ENCODE results near the gene SETD7. TPM values are rescaled to one million over a fixed set of nuclear protein-coding genes. Genes with fewer than 3 reads are reported as not detected.

SETD7 gene
- total and polyA plus RNA-seq, 2 experiments from 2014 or later, result 4.8 to 20.4 TPM

DNA sequence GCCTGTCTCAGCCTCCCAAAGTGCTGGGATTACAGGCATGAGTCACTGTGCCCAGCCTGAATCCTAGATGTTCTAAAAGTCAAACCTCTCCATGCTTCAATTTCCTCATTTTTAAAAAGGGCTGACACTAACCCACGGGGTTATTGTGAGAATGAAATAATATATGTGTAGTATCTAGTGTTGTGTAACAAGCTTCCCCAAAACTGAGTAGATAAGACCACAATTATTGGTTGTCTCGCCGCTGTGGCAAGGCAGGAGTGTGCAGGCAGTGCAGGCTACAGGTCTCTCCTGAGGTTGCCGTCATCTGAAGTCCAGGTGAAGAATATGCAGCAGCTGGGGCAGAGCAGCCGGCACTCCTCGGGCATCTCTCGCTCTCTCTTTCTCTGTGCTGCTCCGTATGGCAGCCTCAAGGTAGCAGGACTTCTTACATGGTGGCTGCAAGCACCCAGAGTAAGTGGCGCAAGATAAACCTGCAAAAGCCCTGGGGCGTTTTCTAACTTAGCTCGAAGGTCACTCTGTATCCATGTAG lies 71.2 kb downstream of the SETD7 start:
- Histone ChIP-seq H3K4me1 (ENCODE audit: low read depth) (no peaks in the 10 kb centered on the region), H3K4me3 (no peak overlapping the region), H3K9me3 (ENCODE audit: low read depth) (peaks cover 4% of the 10 kb centered on the region), H3K27me3 (no peaks in the 10 kb centered on the region), H3K27ac (no peak overlapping the region), H3K36me3 (no peaks in the 10 kb centered on the region)
- no peak for DNase-seq (ENCODE audit: low read depth in 1 of 2, low spot score in 1 of 2)
- no peak for TF ChIP-seq CTCF (IDR thresholded peaks at IDR 0.05; ENCODE audit: low read depth, low read length)

GRCh38 chr4:139483000-139483399 lies 73.0 kb downstream of the SETD7 start:
- Histone ChIP-seq H3K4me1 (ENCODE audit: low read depth) (no peaks in the 10 kb centered on the region), H3K9me3 (ENCODE audit: low read depth) (peaks cover 4% of the 10 kb centered on the region), H3K27ac (no peak overlapping the region), H3K4me3 (no peak overlapping the region), H3K27me3 (no peaks in the 10 kb centered on the region), H3K36me3 (no peaks in the 10 kb centered on the region)
- TF ChIP-seq CTCF (IDR thresholded peaks at IDR 0.05; ENCODE audit: low read depth, low read length), result no peak
- DNase-seq (ENCODE audit: low read depth in 1 of 2, low spot score in 1 of 2), result no peak

DNA sequence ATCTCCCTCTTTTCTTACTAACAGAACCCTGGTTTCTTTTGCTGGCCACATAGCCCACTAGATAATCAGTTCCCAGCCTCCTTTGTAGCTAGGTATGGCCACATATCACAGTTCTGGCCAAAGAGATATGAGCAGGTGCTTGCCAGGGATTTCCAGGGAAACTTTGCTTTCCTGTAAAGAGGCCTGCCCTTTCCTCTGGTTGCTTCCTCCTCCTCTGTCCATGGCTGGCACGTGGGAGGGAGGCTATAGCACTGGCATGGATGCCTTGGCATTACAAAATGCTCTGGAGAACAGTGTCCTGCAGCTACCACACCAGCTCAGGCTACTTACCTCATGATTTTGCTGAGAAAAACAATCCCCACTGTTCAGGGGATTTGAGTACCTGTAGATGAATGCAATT lies 74.6 kb downstream of the SETD7 start:
- no peaks in the 10 kb centered on the region for H3K27me3 ChIP-seq
- no peak overlapping the region for H3K27ac ChIP-seq
- DNase-seq (ENCODE audit: low read depth in 1 of 2, low spot score in 1 of 2), result no peak

GRCh38 chr4:139476363-139476762 lies 79.7 kb downstream of the SETD7 start:
- Histone ChIP-seq H3K4me3 (no peak overlapping the region), H3K27ac (no peak overlapping the region), H3K27me3 (no peaks in the 10 kb centered on the region), H3K4me1 (ENCODE audit: low read depth) (no peaks in the 10 kb centered on the region), H3K9me3 (ENCODE audit: low read depth) (no peaks in the 10 kb centered on the region), H3K36me3 (peaks cover 11% of the 10 kb centered on the region)
- TF ChIP-seq CTCF (IDR thresholded peaks at IDR 0.05; ENCODE audit: low read depth, low read length), result no peak
- no peak for DNase-seq (ENCODE audit: low read depth in 1 of 2, low spot score in 1 of 2)

More for the DNA sequence above, 74.6 kb downstream of the SETD7 start:
- TF ChIP-seq CTCF (IDR thresholded peaks at IDR 0.05; ENCODE audit: low read depth, low read length), result no peak
- no peak overlapping the region for H3K4me3 ChIP-seq
- H3K4me1 ChIP-seq (ENCODE audit: low read depth), result no peaks in the 10 kb centered on the region
- no peaks in the 10 kb centered on the region for H3K36me3 ChIP-seq
- H3K9me3 ChIP-seq (ENCODE audit: low read depth), result peaks cover 4% of the 10 kb centered on the region

DNA sequence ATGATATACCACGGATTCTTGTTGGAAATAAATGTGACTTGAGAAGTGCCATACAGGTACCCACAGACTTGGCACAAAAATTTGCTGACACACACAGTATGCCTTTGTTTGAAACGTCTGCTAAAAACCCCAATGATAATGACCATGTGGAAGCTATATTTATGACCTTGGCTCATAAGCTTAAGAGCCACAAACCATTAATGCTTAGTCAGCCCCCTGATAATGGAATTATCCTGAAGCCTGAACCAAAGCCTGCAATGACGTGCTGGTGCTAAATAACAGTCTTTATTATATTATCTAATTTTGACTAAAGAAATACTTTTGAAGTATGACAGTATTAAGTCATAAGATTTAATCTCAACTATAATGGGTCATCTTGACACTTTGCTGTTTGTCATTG lies 83.2 kb downstream of the SETD7 start:
- Histone ChIP-seq H3K9me3 (ENCODE audit: low read depth) (no peaks in the 10 kb centered on the region), H3K4me1 (ENCODE audit: low read depth) (no peaks in the 10 kb centered on the region), H3K27me3 (no peaks in the 10 kb centered on the region), H3K36me3 (peaks cover 11% of the 10 kb centered on the region), H3K27ac (no peak overlapping the region), H3K4me3 (no peak overlapping the region)
- no peak for TF ChIP-seq CTCF (IDR thresholded peaks at IDR 0.05; ENCODE audit: low read depth, low read length)
- no peak for DNase-seq (ENCODE audit: low read depth in 1 of 2, low spot score in 1 of 2)

All from cardiac muscle cell (in vitro differentiated cells and primary cell).